ENCODE measurements around the gene GLG1. TPM values are rescaled to one million over a fixed set of nuclear protein-coding genes. Genes with fewer than 3 reads are reported as not detected.

The GLG1 gene
- total RNA-seq, 1 experiment from 2014 or later = 135 TPM

GRCh38 chr16:74524926-74525325, 82.0 kb downstream of the GLG1 start:
- Histone ChIP-seq H4K91ac (ENCODE audit: insufficient read length, low read depth, low read length) (no peak overlapping the region), H2BK5ac (ENCODE audit: insufficient read length, low read length) (no peak overlapping the region), H3K79me1 (ENCODE audit: insufficient read depth, low read depth, low read length, poor library complexity, severe bottlenecking) (no peaks in the 10 kb centered on the region), H4K20me1 (ENCODE audit: control insufficient read depth, insufficient read depth, insufficient read length) (no peaks in the 10 kb centered on the region), H3K4me2 (ENCODE audit: insufficient read depth, insufficient read length, low read length) (no peak overlapping the region), H2AK5ac (ENCODE audit: insufficient read length, low read length) (no peak overlapping the region), H3K79me2 (ENCODE audit: insufficient read depth, low read length) (no peaks in the 10 kb centered on the region), H4K8ac (replicated peaks; ENCODE audit: insufficient read length, low read depth, low read length) (no peak overlapping the region), H2BK15ac (ENCODE audit: low read depth, low read length) (no peak overlapping the region), H3K18ac (ENCODE audit: insufficient read length, low read depth, low read length) (no peak overlapping the region), H3K27ac (ENCODE audit: insufficient read length, low read depth, low read length) (no peak overlapping the region), H3K9me3 (ENCODE audit: control insufficient read depth, low read depth, low read length) (no peaks in the 10 kb centered on the region), H3K23me2 (ENCODE audit: insufficient read length, low read depth, low read length, poor library complexity, severe bottlenecking) (no peaks in the 10 kb centered on the region), H3K4me1 (ENCODE audit: insufficient read depth, low read length) (no peaks in the 10 kb centered on the region), H2AFZ (ENCODE audit: low read length) (no peak overlapping the region), H2BK120ac (ENCODE audit: low read depth, low read length, poor library complexity, severe bottlenecking) (no peak overlapping the region), H3T11ph (ENCODE audit: low read length) (no peak overlapping the region), H2BK20ac (ENCODE audit: low read depth, low read length, poor library complexity, severe bottlenecking) (no peak overlapping the region), H2BK12ac (ENCODE audit: insufficient read length, low read depth, low read length) (no peak overlapping the region), H3K4ac (ENCODE audit: low read depth, low read length) (no peak overlapping the region), H3K23ac (ENCODE audit: insufficient read length, low read depth, low read length) (no peak overlapping the region), H3K14ac (ENCODE audit: insufficient read depth, low read length) (no peak overlapping the region), H3K9ac (ENCODE audit: extremely low read depth, insufficient read length, low read length) (no peak overlapping the region), H4K5ac (ENCODE audit: insufficient read length, low read depth, low read length) (no peak overlapping the region), H3K27me3 (ENCODE audit: insufficient read depth, low read length) (no peaks in the 10 kb centered on the region), H3K56ac (ENCODE audit: insufficient read length, low read depth, low read length) (no peak overlapping the region)
- Mint-ChIP-seq H3K27ac (no peak overlapping the region), H3K9me3 (no peaks in the 10 kb centered on the region; a peak in 2 of 5 replicates), H3K4me3 (no peak overlapping the region), H3K27me3 (ENCODE audit: low read depth) (no peaks in the 10 kb centered on the region), H3K36me3 (ENCODE audit: insufficient read depth in 1 of 3, low read depth in 3 of 3) (peaks cover 15 to 26% (median 20%) of the 10 kb centered on the region in 3 experiments; a peak in 6 of 7 replicates), H3K4me1 (no peaks in the 10 kb centered on the region)
- no peak for TF ChIP-seq CTCF (conservative IDR thresholded peaks at IDR 0.05)
- no peak for DNase-seq

Measured in H9 (cell line).